HepG2 (cell line): ENCODE data around the gene SPATA33. TPM values are rescaled to one million over a fixed set of nuclear protein-coding genes. Genes with fewer than 3 reads are reported as not detected.
A peak's percentile ranks its signal among the peaks of the same experiment; 100 is the strongest.

ENCODE experiments used
- CENPT ChIP-seq: sonication (generic); formaldehyde crosslinking; IDR thresholded peaks from 2 replicates; pipeline ENCODE4 v1.8.0; 2022; ENCODE audit warnings: low read depth, mild to moderate bottlenecking, moderate library complexity, missing genetic modification reagents
- NR2F2 ChIP-seq: IDR thresholded peaks from 2 replicates; pipeline ENCODE4 v1.6.1; 2012; ENCODE audit warnings: low read depth, inconsistent platforms, borderline replicate concordance
- PRMT3 ChIP-seq: sonication (generic); formaldehyde crosslinking; IDR thresholded peaks from 2 replicates; pipeline ENCODE4 v1.8.1; 2022; ENCODE audit warnings: low read depth, mild to moderate bottlenecking, moderate library complexity, missing genetic modification reagents, borderline replicate concordance
- RBM22 ChIP-seq: fragments of 200-400 bp; formaldehyde crosslinking; optimal IDR thresholded peaks from 2 replicates; pipeline ENCODE3; 2017; ENCODE audit warnings: mild to moderate bottlenecking, low read length, moderate library complexity
- REXO4 ChIP-seq: sonication (generic); formaldehyde crosslinking; IDR thresholded peaks from 2 replicates; pipeline ENCODE4 v1.8.0; 2022; ENCODE audit warnings: missing genetic modification reagents, mild to moderate bottlenecking, borderline replicate concordance
- SALL1 ChIP-seq: sonication (generic); formaldehyde crosslinking; IDR thresholded peaks from 2 replicates; pipeline ENCODE4 v1.8.0; 2022; ENCODE audit warnings: mild to moderate bottlenecking, missing genetic modification reagents
- TAF1 ChIP-seq: sonication (generic); formaldehyde crosslinking; IDR thresholded peaks from 2 replicates; pipeline ENCODE4 v1.4.0; 2020; ENCODE audit warnings: missing genetic modification reagents
- TCF7L2 ChIP-seq: IDR thresholded peaks from 2 replicates; pipeline ENCODE4 v1.6.1; 2011; ENCODE audit warnings: mild to moderate bottlenecking, low read depth, low read length, moderate library complexity
- TEAD2 ChIP-seq: sonication (generic); formaldehyde crosslinking; IDR thresholded peaks from 2 replicates; pipeline ENCODE4 v1.9.0; 2021; ENCODE audit warnings: missing genetic modification reagents
- ZNF850 ChIP-seq: sonication (generic); formaldehyde crosslinking; conservative IDR thresholded peaks from 2 replicates; pipeline ENCODE4 v1.9.0; 2021; ENCODE audit warnings: mild to moderate bottlenecking, missing genetic modification reagents
- polyA plus RNA-seq, 8 experiments: library from polyadenylated mRNA; depleted of rRNA in 3 of 8; stranded (reverse) in 7 of 8; unstranded in 1 of 8; fragments of >200 nt; fragmentation: Illumina TruSeq in 4 of 8; extraction: Trizol in 4 of 8; gene quantifications; 2 replicates each; pipeline versions ENCODE4 v1.2.1 to v1.2.3, GENCODE V29; 2011 to 2016; ENCODE audit warnings: low read depth in 4 of 8, missing spikeins in 1 of 8, mixed read lengths in 1 of 8; ENCODE audit not compliant: insufficient read depth in 1 of 8
- total RNA-seq, 5 experiments: library from RNA; depleted of rRNA; stranded (reverse); fragments of >200 nt; fragmentation: Illumina TruSeq; extraction: Trizol; gene quantifications; 2 replicates each; pipeline ENCODE4 v1.2.3, GENCODE V29; 2016; ENCODE audit warnings: low read depth in 1 of 5
- TF ChIP-seq, protein P1 (sequence below): sonication (generic); formaldehyde crosslinking; IDR thresholded peaks from 2 replicates; pipeline ENCODE4 v1.4.0; 2020; ENCODE audit warnings: missing genetic modification reagents
- TF ChIP-seq, protein P2 (sequence below): sonication (generic); formaldehyde crosslinking; IDR thresholded peaks from 2 replicates; pipeline ENCODE4 v1.5.0; 2020; ENCODE audit warnings: mild to moderate bottlenecking, missing genetic modification reagents, moderate library complexity
- TF ChIP-seq, protein P3 (sequence below): sonication (generic); formaldehyde crosslinking; IDR thresholded peaks from 2 replicates; pipeline ENCODE4 v1.4.0; 2020; ENCODE audit warnings: missing genetic modification reagents, borderline replicate concordance
- TF ChIP-seq, protein P4 (sequence below): sonication (generic); formaldehyde crosslinking; IDR thresholded peaks from 2 replicates; pipeline ENCODE4 v1.4.0; 2020; ENCODE audit warnings: missing genetic modification reagents
- TF ChIP-seq, protein P5 (sequence below), 2 experiments: sonication (generic) in 1 of 2; formaldehyde crosslinking in 1 of 2; IDR thresholded peaks; 2 replicates each; pipeline versions ENCODE4 v1.4.0 to v1.6.1; 2016 to 2020; ENCODE audit warnings: borderline replicate concordance in 1 of 2, low read depth in 1 of 2, mild to moderate bottlenecking in 1 of 2, missing genetic modification reagents in 1 of 2

Gene SPATA33
- total and polyA plus RNA-seq, 2 of the 13 experiments (the other 11 are each of a cell fraction or from before 2014, with no cell fraction given), result 5.7 to 11.0 TPM

DNA sequence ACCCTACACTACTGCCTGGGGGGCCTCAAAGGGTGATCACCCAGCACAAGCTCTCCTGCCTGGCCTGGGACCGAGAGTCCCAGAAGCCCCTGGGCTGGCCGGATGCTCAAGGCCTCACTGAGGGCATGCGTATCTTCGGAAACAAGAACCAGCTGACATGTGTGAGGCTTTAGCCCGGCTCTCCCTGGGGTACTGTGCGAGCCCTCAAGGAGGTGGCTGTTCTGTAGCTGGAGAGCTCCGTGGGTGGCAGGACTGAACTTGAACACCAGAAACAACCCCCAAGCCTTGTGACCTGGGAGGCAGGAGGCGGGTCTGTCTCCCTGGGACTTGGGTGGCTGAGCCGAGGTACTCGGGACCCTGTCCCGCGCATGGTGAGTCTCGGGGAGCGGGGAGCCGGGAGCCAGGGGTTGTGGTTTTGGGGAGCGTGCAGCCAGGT, 37.2 kb upstream of the SPATA33 start (continued):
- TF ChIP-seq, protein P1, sequence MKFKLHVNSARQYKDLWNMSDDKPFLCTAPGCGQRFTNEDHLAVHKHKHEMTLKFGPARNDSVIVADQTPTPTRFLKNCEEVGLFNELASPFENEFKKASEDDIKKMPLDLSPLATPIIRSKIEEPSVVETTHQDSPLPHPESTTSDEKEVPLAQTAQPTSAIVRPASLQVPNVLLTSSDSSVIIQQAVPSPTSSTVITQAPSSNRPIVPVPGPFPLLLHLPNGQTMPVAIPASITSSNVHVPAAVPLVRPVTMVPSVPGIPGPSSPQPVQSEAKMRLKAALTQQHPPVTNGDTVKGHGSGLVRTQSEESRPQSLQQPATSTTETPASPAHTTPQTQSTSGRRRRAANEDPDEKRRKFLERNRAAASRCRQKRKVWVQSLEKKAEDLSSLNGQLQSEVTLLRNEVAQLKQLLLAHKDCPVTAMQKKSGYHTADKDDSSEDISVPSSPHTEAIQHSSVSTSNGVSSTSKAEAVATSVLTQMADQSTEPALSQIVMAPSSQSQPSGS (CRISPR knock-in tag), result no peak
- TF ChIP-seq ZNF850 (CRISPR knock-in tag), result no peak
- TF ChIP-seq CENPT (CRISPR knock-in tag), result no peak
- no peak for TF ChIP-seq NR2F2
- TF ChIP-seq, protein P2, sequence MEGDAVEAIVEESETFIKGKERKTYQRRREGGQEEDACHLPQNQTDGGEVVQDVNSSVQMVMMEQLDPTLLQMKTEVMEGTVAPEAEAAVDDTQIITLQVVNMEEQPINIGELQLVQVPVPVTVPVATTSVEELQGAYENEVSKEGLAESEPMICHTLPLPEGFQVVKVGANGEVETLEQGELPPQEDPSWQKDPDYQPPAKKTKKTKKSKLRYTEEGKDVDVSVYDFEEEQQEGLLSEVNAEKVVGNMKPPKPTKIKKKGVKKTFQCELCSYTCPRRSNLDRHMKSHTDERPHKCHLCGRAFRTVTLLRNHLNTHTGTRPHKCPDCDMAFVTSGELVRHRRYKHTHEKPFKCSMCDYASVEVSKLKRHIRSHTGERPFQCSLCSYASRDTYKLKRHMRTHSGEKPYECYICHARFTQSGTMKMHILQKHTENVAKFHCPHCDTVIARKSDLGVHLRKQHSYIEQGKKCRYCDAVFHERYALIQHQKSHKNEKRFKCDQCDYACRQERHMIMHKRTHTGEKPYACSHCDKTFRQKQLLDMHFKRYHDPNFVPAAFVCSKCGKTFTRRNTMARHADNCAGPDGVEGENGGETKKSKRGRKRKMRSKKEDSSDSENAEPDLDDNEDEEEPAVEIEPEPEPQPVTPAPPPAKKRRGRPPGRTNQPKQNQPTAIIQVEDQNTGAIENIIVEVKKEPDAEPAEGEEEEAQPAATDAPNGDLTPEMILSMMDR (CRISPR knock-in tag), result no peak
- TF ChIP-seq, protein P3, sequence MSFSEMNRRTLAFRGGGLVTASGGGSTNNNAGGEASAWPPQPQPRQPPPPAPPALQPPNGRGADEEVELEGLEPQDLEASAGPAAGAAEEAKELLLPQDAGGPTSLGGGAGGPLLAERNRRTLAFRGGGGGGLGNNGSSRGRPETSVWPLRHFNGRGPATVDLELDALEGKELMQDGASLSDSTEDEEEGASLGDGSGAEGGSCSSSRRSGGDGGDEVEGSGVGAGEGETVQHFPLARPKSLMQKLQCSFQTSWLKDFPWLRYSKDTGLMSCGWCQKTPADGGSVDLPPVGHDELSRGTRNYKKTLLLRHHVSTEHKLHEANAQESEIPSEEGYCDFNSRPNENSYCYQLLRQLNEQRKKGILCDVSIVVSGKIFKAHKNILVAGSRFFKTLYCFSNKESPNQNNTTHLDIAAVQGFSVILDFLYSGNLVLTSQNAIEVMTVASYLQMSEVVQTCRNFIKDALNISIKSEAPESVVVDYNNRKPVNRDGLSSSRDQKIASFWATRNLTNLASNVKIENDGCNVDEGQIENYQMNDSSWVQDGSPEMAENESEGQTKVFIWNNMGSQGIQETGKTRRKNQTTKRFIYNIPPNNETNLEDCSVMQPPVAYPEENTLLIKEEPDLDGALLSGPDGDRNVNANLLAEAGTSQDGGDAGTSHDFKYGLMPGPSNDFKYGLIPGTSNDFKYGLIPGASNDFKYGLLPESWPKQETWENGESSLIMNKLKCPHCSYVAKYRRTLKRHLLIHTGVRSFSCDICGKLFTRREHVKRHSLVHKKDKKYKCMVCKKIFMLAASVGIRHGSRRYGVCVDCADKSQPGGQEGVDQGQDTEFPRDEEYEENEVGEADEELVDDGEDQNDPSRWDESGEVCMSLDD, result no peak
- TF ChIP-seq, protein P4, sequence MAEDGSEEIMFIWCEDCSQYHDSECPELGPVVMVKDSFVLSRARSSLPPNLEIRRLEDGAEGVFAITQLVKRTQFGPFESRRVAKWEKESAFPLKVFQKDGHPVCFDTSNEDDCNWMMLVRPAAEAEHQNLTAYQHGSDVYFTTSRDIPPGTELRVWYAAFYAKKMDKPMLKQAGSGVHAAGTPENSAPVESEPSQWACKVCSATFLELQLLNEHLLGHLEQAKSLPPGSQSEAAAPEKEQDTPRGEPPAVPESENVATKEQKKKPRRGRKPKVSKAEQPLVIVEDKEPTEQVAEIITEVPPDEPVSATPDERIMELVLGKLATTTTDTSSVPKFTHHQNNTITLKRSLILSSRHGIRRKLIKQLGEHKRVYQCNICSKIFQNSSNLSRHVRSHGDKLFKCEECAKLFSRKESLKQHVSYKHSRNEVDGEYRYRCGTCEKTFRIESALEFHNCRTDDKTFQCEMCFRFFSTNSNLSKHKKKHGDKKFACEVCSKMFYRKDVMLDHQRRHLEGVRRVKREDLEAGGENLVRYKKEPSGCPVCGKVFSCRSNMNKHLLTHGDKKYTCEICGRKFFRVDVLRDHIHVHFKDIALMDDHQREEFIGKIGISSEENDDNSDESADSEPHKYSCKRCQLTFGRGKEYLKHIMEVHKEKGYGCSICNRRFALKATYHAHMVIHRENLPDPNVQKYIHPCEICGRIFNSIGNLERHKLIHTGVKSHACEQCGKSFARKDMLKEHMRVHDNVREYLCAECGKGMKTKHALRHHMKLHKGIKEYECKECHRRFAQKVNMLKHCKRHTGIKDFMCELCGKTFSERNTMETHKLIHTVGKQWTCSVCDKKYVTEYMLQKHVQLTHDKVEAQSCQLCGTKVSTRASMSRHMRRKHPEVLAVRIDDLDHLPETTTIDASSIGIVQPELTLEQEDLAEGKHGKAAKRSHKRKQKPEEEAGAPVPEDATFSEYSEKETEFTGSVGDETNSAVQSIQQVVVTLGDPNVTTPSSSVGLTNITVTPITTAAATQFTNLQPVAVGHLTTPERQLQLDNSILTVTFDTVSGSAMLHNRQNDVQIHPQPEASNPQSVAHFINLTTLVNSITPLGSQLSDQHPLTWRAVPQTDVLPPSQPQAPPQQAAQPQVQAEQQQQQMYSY, result no peak
- no peak for TF ChIP-seq TAF1 (CRISPR knock-in tag)
- no peak for TF ChIP-seq REXO4 (CRISPR knock-in tag)
- TF ChIP-seq, protein P5, sequence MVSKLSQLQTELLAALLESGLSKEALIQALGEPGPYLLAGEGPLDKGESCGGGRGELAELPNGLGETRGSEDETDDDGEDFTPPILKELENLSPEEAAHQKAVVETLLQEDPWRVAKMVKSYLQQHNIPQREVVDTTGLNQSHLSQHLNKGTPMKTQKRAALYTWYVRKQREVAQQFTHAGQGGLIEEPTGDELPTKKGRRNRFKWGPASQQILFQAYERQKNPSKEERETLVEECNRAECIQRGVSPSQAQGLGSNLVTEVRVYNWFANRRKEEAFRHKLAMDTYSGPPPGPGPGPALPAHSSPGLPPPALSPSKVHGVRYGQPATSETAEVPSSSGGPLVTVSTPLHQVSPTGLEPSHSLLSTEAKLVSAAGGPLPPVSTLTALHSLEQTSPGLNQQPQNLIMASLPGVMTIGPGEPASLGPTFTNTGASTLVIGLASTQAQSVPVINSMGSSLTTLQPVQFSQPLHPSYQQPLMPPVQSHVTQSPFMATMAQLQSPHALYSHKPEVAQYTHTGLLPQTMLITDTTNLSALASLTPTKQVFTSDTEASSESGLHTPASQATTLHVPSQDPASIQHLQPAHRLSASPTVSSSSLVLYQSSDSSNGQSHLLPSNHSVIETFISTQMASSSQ (IDR thresholded peaks at IDR 0.05; ENCODE audit: low read depth), result no peak
- TF ChIP-seq, protein P5 (CRISPR knock-in tag; IDR thresholded peaks at IDR 0.05; ENCODE audit: borderline replicate concordance), result peak; percentile 3; the same call in 1 of the 2 replicates
- no peak for TF ChIP-seq TCF7L2
- TF ChIP-seq TEAD2 (CRISPR knock-in tag), result no peak
- no peak for TF ChIP-seq RBM22
- TF ChIP-seq PRMT3 (CRISPR knock-in tag), result no peak
- TF ChIP-seq SALL1 (CRISPR knock-in tag), result 0 out of 2 replicates have a peak, but pooled peaks have one; percentile 39
